Heart left ventricle (tissue), 16 donors: Measurements from ENCODE around the gene OR51M1. TPM values are rescaled to one million over a fixed set of nuclear protein-coding genes. Genes with fewer than 3 reads are reported as not detected.
"Not testable (repeated sequence)": the region's sequence is repeated elsewhere in the genome, so short reads cannot be mapped to it uniquely, and the experiment has no call there.

Experiments
- ATAC-seq, 4 donors: fragments of 200-7000 bp; cut with Tn5 transposase; one replicate each; pipeline ENCODE4 v1.9.1; 2020 to 2022; ENCODE audit warnings: moderate library complexity in 4 of 4, mild to moderate bottlenecking in 3 of 4, moderate number of reproducible peaks in 1 of 4
- DNase-seq, 5 donors: peaks; one replicate each; pipeline ENCODE4 v3.0.0-alpha.2; 2020
- H3K27ac ChIP-seq, 12 donors: fragments of 200-600 bp; sonication (generic) in 4 of 12; one replicate each; pipeline versions ENCODE4 v1.5.0 to v1.8.0; 2016 to 2022; ENCODE audit warnings: mild to moderate bottlenecking in 2 of 12
- H3K27me3 ChIP-seq, 9 donors: fragments of 200-600 bp; sonication (generic) in 2 of 9; one replicate each; pipeline versions ENCODE4 v1.5.1 to v1.8.0; 2016 to 2022; ENCODE audit warnings: mild to moderate bottlenecking in 3 of 9
- H3K36me3 ChIP-seq, 9 donors: fragments of 200-600 bp; sonication (generic) in 2 of 9; one replicate each; pipeline versions ENCODE4 v1.5.0 to v1.8.0; 2018 to 2022; ENCODE audit warnings: mild to moderate bottlenecking in 2 of 9
- H3K4me1 ChIP-seq, 12 donors: fragments of 200-600 bp; sonication (generic) in 4 of 12; one replicate each; pipeline versions ENCODE4 v1.5.0 to v1.8.0; 2016 to 2022; ENCODE audit warnings: mild to moderate bottlenecking in 3 of 12
- H3K4me3 ChIP-seq, 12 donors: fragments of 200-600 bp; sonication (generic) in 4 of 12; one replicate each; pipeline versions ENCODE4 v1.5.0 to v1.8.0; 2017 to 2022; ENCODE audit warnings: mild to moderate bottlenecking in 9 of 12, moderate library complexity in 4 of 12
- H3K9me3 ChIP-seq, 12 donors: fragments of 200-600 bp; sonication (generic) in 4 of 12; one replicate each; pipeline versions ENCODE4 v1.5.0 to v1.8.0; 2016 to 2022; ENCODE audit warnings: mild to moderate bottlenecking in 1 of 12
- POLR2A ChIP-seq, 2 donors: fragments of 450-650 bp; IDR thresholded peaks; one replicate each; pipeline ENCODE4 v1.6.1; 2017; ENCODE audit warnings: antibody characterized with exemption in 2 of 2, mild to moderate bottlenecking in 2 of 2, moderate library complexity in 2 of 2
- WGBS, 4 donors: extraction: QIAGEN DNeasy Blood & Tissue Kit in 2 of 4; methylation state at CpG; one replicate each; pipeline versions ENCODE4 v1.1.5 to v1.1.7; 2013 to 2018; 5-methylcytosine and 5-hydroxymethylcytosine counted together
- intact Hi-C, 10 donors: fragments of 100-400 bp; cut with DNase I; formaldehyde crosslinking; loops; one replicate each; pipeline versions ENCODE4 v1.11.1 to v1.14.2; 2022
- polyA plus RNA-seq, 2 donors: library from polyadenylated mRNA; stranded (reverse); fragments of 200-250 nt; gene quantifications; one replicate each; pipeline ENCODE4 v1.2.3, GENCODE V29; 2013
- total RNA-seq, 9 donors: library from RNA; depleted of rRNA in 2 of 9; stranded (reverse); fragments of >200 nt in 2 of 9; fragmentation: NEBNext Ultra II Directional in 3 of 9; extraction: Animal tissue kit (Norgen Biotek cat#: 25700) in 3 of 9; gene quantifications; one replicate each; pipeline versions ENCODE4 v1.1.0 to v1.2.4, GENCODE V29; 2016 to 2023
- TF ChIP-seq, protein P1 (sequence below), 12 donors: fragments of 200-600 bp; sonication (generic) in 4 of 12; IDR thresholded peaks; one replicate each; pipeline versions ENCODE4 v1.5.0 to v1.8.0; 2018 to 2022; ENCODE audit warnings: antibody characterized with exemption in 12 of 12, mild to moderate bottlenecking in 5 of 12
- donor health status: ischemic (EF 13 %, LVEDD 7.1; RV severe dilation, severe dysfunction).
- donor health status: healthy with polysubstance abuse.
- donor health status: DM: no; HTN: yes; CAD: no.
- donor health status: DM: no; HTN: no; CAD: no.
- donor health status: ischemic (EF 25% LVEDD 6.9; RV normal size, moderate dysfunction).
- donor health status: ischemic (EF 25% LVEDD 5.7; RV mildly dilated, moderate dysfunction).
- donor health status: healthy.
- donor health status: DM: yes; HTN: yes; CAD: no.
- donor health status: ischemic (EF 35%, LVEDD 5.7; RV mildly dilated, moderate dysfunction).
- donor health status: nonischemic (EF 11% LVEDD 7.7; RV severe dilation, severe dysfunction).
- donor health status: DM: yes; HTN: yes; CAD: no.
- donor health status: PGD.
- donor health status: ischemic (EF 29% LVEDD 5.4; RV normal size, mild dysfunction).
- donor health status: nonischemic (EF 23%, LVEDD 6.1; RV moderate dilation, normal function).

The OR51M1 gene
- total and polyA plus RNA-seq, 11 donors = not detected

GRCh38 chr11:5349550-5349949 lies 34.1 kb upstream of the OR51M1 start:
- intact Hi-C loops = no loop called here
- no peak for ATAC-seq

DNA sequence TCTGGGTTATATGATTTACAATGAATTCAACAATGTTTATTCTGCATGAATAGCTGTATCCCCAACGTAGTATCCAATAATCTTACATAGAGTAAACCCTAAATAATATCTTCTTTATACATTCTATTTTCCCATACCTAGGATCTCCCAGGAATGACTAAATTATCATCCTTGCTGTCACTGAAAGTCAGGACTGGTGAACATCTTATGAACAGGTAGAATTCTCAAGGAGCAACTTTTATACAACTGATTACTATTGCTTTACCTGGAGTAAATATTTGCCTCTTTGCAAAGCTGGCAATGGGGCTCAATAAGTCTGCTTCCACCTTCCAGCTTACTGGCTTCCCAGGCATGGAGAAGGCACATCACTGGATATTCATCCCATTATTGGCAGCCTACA lies 32.4 kb upstream of the OR51M1 start, which contains the start of gene OR51B6:
TSS of gene OR51B6 (plus strand) at position 301 of the 400 bp plus-strand sequence. CDS start at position 301, 0 bp downstream.
- Histone ChIP-seq H3K4me3 (no peak within 1 kb of the TSS), H3K27me3 (no peaks in the 10 kb centered on the region), H3K36me3 (no peaks in the 10 kb centered on the region), H3K9me3 (no peaks in the 10 kb centered on the region), H3K4me1 (no peaks in the 10 kb centered on the region), H3K27ac (no peak within 1 kb of the TSS)
- 63 to 72% (median 63%) methylated on average over 1 of the region's 1 CpG for WGBS, 4 donors
- intact Hi-C loops = no loop called here
- ATAC-seq (no peak), DNase-seq (no peak)
- no peak for TF ChIP-seq POLR2A (IDR thresholded peaks at IDR 0.05)
- TF ChIP-seq, protein P1, sequence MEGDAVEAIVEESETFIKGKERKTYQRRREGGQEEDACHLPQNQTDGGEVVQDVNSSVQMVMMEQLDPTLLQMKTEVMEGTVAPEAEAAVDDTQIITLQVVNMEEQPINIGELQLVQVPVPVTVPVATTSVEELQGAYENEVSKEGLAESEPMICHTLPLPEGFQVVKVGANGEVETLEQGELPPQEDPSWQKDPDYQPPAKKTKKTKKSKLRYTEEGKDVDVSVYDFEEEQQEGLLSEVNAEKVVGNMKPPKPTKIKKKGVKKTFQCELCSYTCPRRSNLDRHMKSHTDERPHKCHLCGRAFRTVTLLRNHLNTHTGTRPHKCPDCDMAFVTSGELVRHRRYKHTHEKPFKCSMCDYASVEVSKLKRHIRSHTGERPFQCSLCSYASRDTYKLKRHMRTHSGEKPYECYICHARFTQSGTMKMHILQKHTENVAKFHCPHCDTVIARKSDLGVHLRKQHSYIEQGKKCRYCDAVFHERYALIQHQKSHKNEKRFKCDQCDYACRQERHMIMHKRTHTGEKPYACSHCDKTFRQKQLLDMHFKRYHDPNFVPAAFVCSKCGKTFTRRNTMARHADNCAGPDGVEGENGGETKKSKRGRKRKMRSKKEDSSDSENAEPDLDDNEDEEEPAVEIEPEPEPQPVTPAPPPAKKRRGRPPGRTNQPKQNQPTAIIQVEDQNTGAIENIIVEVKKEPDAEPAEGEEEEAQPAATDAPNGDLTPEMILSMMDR (IDR thresholded peaks at IDR 0.05) = no peak

More at GRCh38 chr11:5349550-5349949, 34.1 kb upstream of the OR51M1 start:
- no peak overlapping the region for H3K27ac ChIP-seq
- 32 to 39% (median 35%) methylated on average over 1 of the region's 1 CpG for WGBS, 4 donors
- no peaks in the 10 kb centered on the region for H3K4me1 ChIP-seq
- no peak overlapping the region for H3K4me3 ChIP-seq
- no peak for TF ChIP-seq POLR2A (IDR thresholded peaks at IDR 0.05)
- TF ChIP-seq, protein P1 (IDR thresholded peaks at IDR 0.05) = no peak
- H3K36me3 ChIP-seq = no peaks in the 10 kb centered on the region
- no peaks in the 10 kb centered on the region for H3K9me3 ChIP-seq
- DNase-seq = no peak
- no peaks in the 10 kb centered on the region for H3K27me3 ChIP-seq

GRCh38 chr11:5356031-5356430 lies 27.6 kb upstream of the OR51M1 start:
- ATAC-seq, H3K4me3 ChIP-seq, H3K27ac ChIP-seq, H3K36me3 ChIP-seq, DNase-seq, H3K27me3 ChIP-seq, H3K9me3 ChIP-seq, H3K4me1 ChIP-seq, intact Hi-C loops: not testable (repeated sequence)
- WGBS, 4 donors = 71 to 86% (median 78%) methylated on average over 3 to 5 of the region's 5 CpGs

GRCh38 chr11:5362017-5362625 lies 21.5 kb upstream of the OR51M1 start:
- no peaks in the 10 kb centered on the region for H3K27me3 ChIP-seq
- H3K9me3 ChIP-seq = peaks cover 0 to 6% (median 0%) of the 10 kb centered on the region in 12 donors
- H3K36me3 ChIP-seq = no peaks in the 10 kb centered on the region
- DNase-seq = no peak
- ATAC-seq = no peak
- H3K4me1 ChIP-seq = peaks cover 0 to 8% (median 0%) of the 10 kb centered on the region in 12 donors
- no peak overlapping the region for H3K4me3 ChIP-seq
- no peak overlapping the region for H3K27ac ChIP-seq
- TF ChIP-seq, protein P1 (IDR thresholded peaks at IDR 0.05) = no peak
- TF ChIP-seq POLR2A (IDR thresholded peaks at IDR 0.05) = no peak
- intact Hi-C loops = no loop called here
- WGBS, 4 donors = 29 to 35% (median 32%) methylated on average over 3 of the region's 3 CpGs

DNA sequence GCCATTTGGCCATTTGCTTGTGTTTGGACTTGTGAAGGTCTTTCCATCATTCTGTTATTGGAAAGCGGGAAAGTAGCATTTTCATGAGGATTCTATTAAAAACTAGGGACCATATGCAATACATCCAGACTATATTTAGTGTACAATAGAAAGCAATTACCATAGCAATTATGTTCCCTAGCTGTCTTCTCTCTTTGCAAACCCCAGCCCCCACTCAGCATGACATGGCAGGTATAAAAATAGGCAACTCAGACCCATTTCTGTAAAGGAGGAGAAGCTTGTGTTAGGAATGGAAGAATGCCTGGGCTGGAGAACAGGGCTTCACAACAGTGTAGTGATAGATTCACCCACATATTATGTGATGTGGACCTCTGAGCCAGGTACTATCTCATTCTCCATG lies 19.9 kb upstream of the OR51M1 start:
- intact Hi-C loops = no loop called here
- peaks cover 0 to 14% (median 0%) of the 10 kb centered on the region in 12 donors for H3K4me1 ChIP-seq
- H3K4me3 ChIP-seq = no peak overlapping the region
- no peaks in the 10 kb centered on the region for H3K36me3 ChIP-seq
- H3K27ac ChIP-seq = no peak overlapping the region
- H3K27me3 ChIP-seq = no peaks in the 10 kb centered on the region
- 82 to 97% (median 89%) methylated on average over 1 of the region's 1 CpG for whole genome bisulfite sequencing, 4 donors
- TF ChIP-seq POLR2A (IDR thresholded peaks at IDR 0.05) = no peak
- TF ChIP-seq, protein P1 (IDR thresholded peaks at IDR 0.05) = no peak
- peaks cover 0 to 6% (median 0%) of the 10 kb centered on the region in 12 donors for H3K9me3 ChIP-seq
- DNase-seq (no peak), ATAC-seq (no peak)
